Pons (tissue), 1 donor: ENCODE data around the gene NDUFB7.

ENCODE experiments used
- DNase-seq: peaks from one replicate; pipeline ENCODE4 v3.0.0-alpha.2; 2016; ENCODE audit warnings: low spot score

NDUFB7 gene

DNA sequence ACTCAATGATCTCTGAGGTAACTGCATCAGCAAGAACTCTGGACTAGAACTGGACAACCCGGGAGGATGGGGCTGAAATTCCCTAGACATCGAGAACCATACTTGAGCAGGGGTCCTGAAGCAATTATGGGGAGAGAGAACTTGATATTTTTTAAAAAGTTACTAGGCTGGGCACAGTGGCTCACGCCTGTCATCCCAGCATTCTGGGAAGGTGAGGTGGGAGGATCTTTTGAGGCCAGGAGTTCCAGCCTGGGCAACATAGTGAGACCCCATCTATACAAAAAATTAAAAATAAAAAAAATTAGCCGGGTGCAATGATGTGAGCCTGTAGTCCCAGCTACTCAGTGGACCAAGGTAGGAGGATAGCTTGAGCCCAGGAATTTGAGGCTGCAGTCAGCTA, 51.3 kb downstream of the NDUFB7 start:
- no peak for DNase-seq

DNA sequence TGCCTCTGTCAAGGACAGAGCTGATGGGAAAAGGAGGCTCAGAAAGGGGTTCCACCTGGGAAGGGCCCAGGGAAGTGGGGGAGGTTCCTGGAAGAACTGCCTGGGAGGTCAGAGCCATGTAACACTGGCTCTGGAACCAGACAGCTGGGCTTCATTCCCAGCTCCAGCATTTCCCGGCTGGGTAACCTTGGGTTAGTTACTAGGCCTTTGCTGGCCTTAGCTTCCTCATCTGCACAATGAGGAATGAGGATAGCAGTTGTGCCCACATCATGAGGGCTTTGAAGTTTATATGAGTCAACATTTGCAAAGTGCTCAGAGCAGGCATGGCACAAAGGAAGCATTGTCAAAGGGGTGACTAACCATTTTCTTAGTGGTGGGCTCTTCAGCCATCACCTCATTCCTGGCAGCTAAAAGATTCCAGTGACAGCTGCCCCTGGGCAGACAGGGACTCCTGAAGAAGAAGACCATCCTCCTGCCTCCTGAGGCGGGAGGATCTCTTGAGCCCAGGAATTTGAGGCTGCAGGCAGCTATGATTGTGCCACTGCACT, 51.9 kb downstream of the NDUFB7 start:
- no peak for DNase-seq

- no peak for DNase-seq
These were observed 52.5 kb downstream of the NDUFB7 start for GRCh38 chr19:14519245-14519859.

- DNase-seq: peak; percentile 85
These were observed 53.9 kb downstream of the NDUFB7 start, which contains the start of gene DNAJB1 for GRCh38 chr19:14517840-14518505. Gene DNAJB1, minus strand, starts transcription at chr19:14518397. Its CDS starts 48 bp downstream, at chr19:14518349.

- no peak for DNase-seq
These were observed 54.4 kb downstream of the NDUFB7 start for GRCh38 chr19:14517446-14517839.

- peak; percentile 62 for DNase-seq
These were observed 55.0 kb downstream of the NDUFB7 start for GRCh38 chr19:14516746-14517438.
